Hepatocyte (in vitro differentiated cells): ENCODE results near the gene CBX4.

Experiments
- CTCF ChIP-seq: fragments of 200-600 bp; sonication (generic); IDR thresholded peaks from 2 replicates; pipeline ENCODE4 v1.5.1; 2016; ENCODE audit warnings: antibody characterized with exemption, mild to moderate bottlenecking; ENCODE audit not compliant: poor library complexity
- EZH2 ChIP-seq: fragments of 200-600 bp; sonication (generic); IDR thresholded peaks from 2 replicates; pipeline ENCODE4 v1.6.1; 2016; ENCODE audit warnings: antibody characterized with exemption, mild to moderate bottlenecking, borderline replicate concordance

GRCh38 chr17:79844869-79845600 lies 5.8 kb upstream of the CBX4 start:
- TF ChIP-seq CTCF (peak; percentile 69), EZH2 (no peak)
